IMR-90 (cell line): ENCODE measurements around the gene RAB11A. TPM values are rescaled to one million over a fixed set of nuclear protein-coding genes. Genes with fewer than 3 reads are reported as not detected.

Experiments
- ATAC-seq: fragments of 200-7000 bp; cut with Tn5 transposase; 2 replicates; pipeline ENCODE4 v1.9.1; 2020; ENCODE audit warnings: low read depth, mild to moderate bottlenecking, moderate library complexity
- BruUV-seq: library from RNA; stranded (reverse); fragments of 400-500 nt; replicated peaks from 2 replicates; lab custom pipeline; 2021; lab: Mats Ljungman, UMichigan
- CTCF ChIA-PET: fragments of 300-600 bp; formaldehyde crosslinking; extraction: SDS; loops from one replicate; lab custom pipeline; 2021; ENCODE audit warnings: antibody characterized with exemption; lab: Yijun Ruan, JAX
- POLR2A ChIA-PET: fragments of 300-600 bp; sonication (Branson Sonifier 250); formaldehyde crosslinking; loops from one replicate; lab custom pipeline; 2022; ENCODE audit warnings: antibody characterized with exemption; ENCODE audit not compliant: unreplicated experiment; lab: Charles Lee
- DNase-seq: peaks from one replicate; pipeline ENCODE4 v3.0.0; 2013
- H2AFZ ChIP-seq: replicated peaks from 2 replicates; pipeline ENCODE3; 2013; ENCODE audit warnings: low read length, mild to moderate bottlenecking; ENCODE audit not compliant: poor library complexity
- H2AK5ac ChIP-seq: 2 replicates; pipeline ENCODE4 v1.6.1; 2013; ENCODE audit warnings: low read depth, low read length, inconsistent platforms
- H2AK9ac ChIP-seq: replicated peaks from 2 replicates; pipeline ENCODE3; 2013; ENCODE audit warnings: mild to moderate bottlenecking, low read depth, low read length, moderate library complexity; ENCODE audit not compliant: poor library complexity
- H2BK120ac ChIP-seq: 2 replicates; pipeline ENCODE4 v1.6.1; 2013; ENCODE audit warnings: low read depth, low read length, inconsistent platforms
- H2BK15ac ChIP-seq: 3 replicates; pipeline ENCODE4 v1.6.1; 2013; ENCODE audit warnings: low read depth, low read length, inconsistent platforms
- H2BK20ac ChIP-seq: 2 replicates; pipeline ENCODE4 v1.6.1; 2013; ENCODE audit warnings: low read depth, mild to moderate bottlenecking, inconsistent platforms, low read length, moderate library complexity
- H2BK5ac ChIP-seq: 2 replicates; pipeline ENCODE4 v1.6.1; 2013; ENCODE audit warnings: mild to moderate bottlenecking, low read depth, low read length, inconsistent platforms; ENCODE audit not compliant: poor library complexity, severe bottlenecking
- H3K14ac ChIP-seq: replicated peaks from 2 replicates; pipeline ENCODE4 v1.6.1; 2013; ENCODE audit warnings: low read depth, low read length, inconsistent platforms
- H3K18ac ChIP-seq: 2 replicates; pipeline ENCODE4 v1.6.1; 2013; ENCODE audit warnings: low read depth, low read length, control low read depth
- H3K23ac ChIP-seq: 2 replicates; pipeline ENCODE4 v1.6.1; 2013; ENCODE audit warnings: low read depth, low read length, inconsistent platforms
- H3K27ac ChIP-seq: 2 replicates; pipeline ENCODE4 v1.5.1; 2013; ENCODE audit warnings: mild to moderate bottlenecking, control low read depth, low read length; ENCODE audit not compliant: insufficient read depth
- H3K27me3 ChIP-seq: 2 replicates; pipeline ENCODE4 v1.6.1; 2013; ENCODE audit warnings: low read length; ENCODE audit not compliant: control insufficient read depth, insufficient read depth
- H3K36me3 ChIP-seq: 2 replicates; pipeline ENCODE4 v1.6.1; 2013; ENCODE audit warnings: low read length, mixed read lengths; ENCODE audit not compliant: control insufficient read depth, insufficient read depth
- H3K4ac ChIP-seq: 2 replicates; pipeline ENCODE4 v1.6.1; 2013; ENCODE audit warnings: low read depth, low read length, inconsistent platforms
- H3K4me1 ChIP-seq: 2 replicates; pipeline ENCODE4 v1.6.1; 2013; ENCODE audit warnings: low read length, mixed read lengths; ENCODE audit not compliant: control insufficient read depth, insufficient read depth
- H3K4me2 ChIP-seq: 2 replicates; pipeline ENCODE4 v1.6.1; 2013; ENCODE audit warnings: low read depth, mild to moderate bottlenecking, control low read depth, low read length, moderate library complexity
- H3K4me3 ChIP-seq: 2 replicates; pipeline ENCODE4 v1.5.1; 2013; ENCODE audit warnings: low read depth, mild to moderate bottlenecking, control low read depth, low read length, moderate library complexity; ENCODE audit not compliant: insufficient read depth
- H3K56ac ChIP-seq: 2 replicates; pipeline ENCODE4 v1.6.1; 2013; ENCODE audit warnings: low read length, inconsistent platforms; ENCODE audit not compliant: insufficient read depth; ENCODE audit errors: extremely low read depth
- H3K79me1 ChIP-seq, 2 experiments: 2 replicates each; pipeline ENCODE4 v1.6.1; 2013; ENCODE audit warnings: low read length in 2 of 2, inconsistent platforms in 1 of 2, low read depth in 1 of 2
- H3K9ac ChIP-seq: 2 replicates; pipeline ENCODE4 v1.6.1; 2013; ENCODE audit warnings: low read depth, low read length, control low read depth
- H3K9me1 ChIP-seq: 2 replicates; pipeline ENCODE4 v1.6.1; 2013; ENCODE audit warnings: low read length, inconsistent platforms; ENCODE audit not compliant: insufficient read depth
- H3K9me3 ChIP-seq: 2 replicates; pipeline ENCODE4 v1.6.1; 2013; ENCODE audit warnings: low read length; ENCODE audit not compliant: control insufficient read depth, insufficient read depth
- H4K20me1 ChIP-seq: 2 replicates; pipeline ENCODE4 v1.6.1; 2013; ENCODE audit warnings: low read length, inconsistent platforms; ENCODE audit not compliant: insufficient read depth
- H4K5ac ChIP-seq: 2 replicates; pipeline ENCODE4 v1.6.1; 2013; ENCODE audit warnings: mild to moderate bottlenecking, low read depth, low read length, control low read depth
- H4K8ac ChIP-seq, 2 experiments: 2 replicates each; pipeline ENCODE4 v1.6.1; 2013; ENCODE audit warnings: low read depth in 2 of 2, low read length in 2 of 2, control low read depth in 1 of 2, inconsistent platforms in 1 of 2
- H4K91ac ChIP-seq: 2 replicates; pipeline ENCODE4 v1.6.1; 2013; ENCODE audit warnings: low read depth, low read length, inconsistent platforms; ENCODE audit not compliant: insufficient read depth
- CEBPB ChIP-seq: IDR thresholded peaks from 2 replicates; pipeline ENCODE4 v1.6.1; 2012; ENCODE audit warnings: low read depth, low read length, improper control_type of control experiment
- CHD1 ChIP-seq: IDR thresholded peaks from 2 replicates; pipeline ENCODE4 v1.6.1; 2012; ENCODE audit warnings: low read depth, low read length, improper control_type of control experiment
- CTCF ChIP-seq: conservative IDR thresholded peaks from 2 replicates; pipeline ENCODE4 v1.5.1; 2012; ENCODE audit warnings: mild to moderate bottlenecking, low read depth, low read length, improper control_type of control experiment
- FOS ChIP-seq: fragments of 150-350 bp; IDR thresholded peaks from 2 replicates; pipeline ENCODE4 v1.6.1; 2016; ENCODE audit warnings: low read depth, low read length
- MXI1 ChIP-seq: IDR thresholded peaks from 2 replicates; pipeline ENCODE4 v1.6.1; 2012; ENCODE audit warnings: low read depth, mild to moderate bottlenecking, low read length, moderate library complexity, borderline replicate concordance
- NFE2L2 ChIP-seq: fragments of 150-350 bp; IDR thresholded peaks from 2 replicates; pipeline ENCODE4 v1.6.1; 2016; ENCODE audit warnings: low read depth, mild to moderate bottlenecking, low read length
- WGBS, 2 experiments: methylation state at CpG; one replicate each; pipeline versions ENCODE4 v1.1.5 to v1.1.7; 2013; ENCODE audit warnings: missing lambda C conversion rate in 2 of 2; ENCODE audit not compliant: insufficient read length in 1 of 2; ENCODE audit errors: extremely low coverage in 2 of 2; 5-methylcytosine and 5-hydroxymethylcytosine counted together
- dilution Hi-C: fragments of 300-500 bp; cut with HindIII; formaldehyde crosslinking; loops from one replicate; pipeline ENCODE4 v1.14.3; 2018; ENCODE audit warnings: low sequenced_read_pairs; ENCODE audit not compliant: unreplicated experiment
- in situ Hi-C: fragments of 300-500 bp; cut with MboI; formaldehyde crosslinking; loops from 3 replicates; pipeline ENCODE4 v1.14.3; 2019; ENCODE audit warnings: low sequenced_read_pairs, inconsistent platforms, mixed read lengths
- intact Hi-C: fragments of 100-400 bp; cut with micrococcal nuclease; formaldehyde crosslinking; loops from 2 replicates; pipeline ENCODE4 v1.10.0; 2022
- polyA plus RNA-seq, 3 experiments: library from polyadenylated mRNA; depleted of rRNA; stranded (reverse); fragments of >200 nt; gene quantifications; 2 replicates each; pipeline ENCODE4 v1.2.3, GENCODE V29; 2012; ENCODE audit warnings: low replicate concordance in 1 of 3
- total RNA-seq: library from RNA; depleted of rRNA; stranded (reverse); fragments of >200 nt; gene quantifications from 2 replicates; pipeline ENCODE4 v1.2.3, GENCODE V29; 2012

The RAB11A gene
- total and polyA plus RNA-seq, 2 of the 4 experiments (the other 2 are of a cell fraction) = 341 to 462 TPM

- TF ChIP-seq CTCF (peak; percentile 40), MXI1 (peak; percentile 70; the same call in 1 of the 2 replicates)
Measured at GRCh38 chr15:65869126-65869953, at the start of gene RAB11A (continued).

- POLR2A ChIA-PET = no interaction called here
- Histone ChIP-seq H2AK5ac (no peak overlapping the region), H3K4me1 (0 out of 2 replicates have a peak, but pooled peaks cover 1% of the 10 kb centered on the region), H2BK120ac (no peak overlapping the region), H3K36me3 (no peaks in the 10 kb centered on the region), H2BK20ac (no peak overlapping the region), H3K23ac (no peak overlapping the region), H4K20me1 (no peaks in the 10 kb centered on the region), H2AK9ac (no peak overlapping the region), H3K9me1 (no peaks in the 10 kb centered on the region), H2BK15ac (no peak overlapping the region), H4K8ac (no peak overlapping the region), H3K79me1 (no peaks in the 10 kb centered on the region), H4K91ac (no peak overlapping the region), H3K27me3 (peaks cover 2% of the 10 kb centered on the region; the same call in 1 of the 2 replicates), H3K9ac (no peak overlapping the region), H3K4ac (no peak overlapping the region), H3K56ac (no peak overlapping the region), H2AFZ (no peak overlapping the region), H4K5ac (no peak overlapping the region), H3K4me2 (no peak overlapping the region), H3K18ac (no peak overlapping the region), H3K27ac (no peak overlapping the region), H3K4me3 (no peak overlapping the region), H2BK5ac (no peak overlapping the region), H3K14ac (no peak overlapping the region), H3K9me3 (no peaks in the 10 kb centered on the region)
- TF ChIP-seq CEBPB (peak; percentile 9; the same call in 1 of the 2 replicates), NFE2L2 (0 out of 2 replicates have a peak, but pooled peaks have one; percentile 32), CTCF (no peak), CHD1 (no peak), FOS (0 out of 2 replicates have a peak, but pooled peaks have one; percentile 13)
- CTCF ChIA-PET = no interaction called here
- BruUV-seq = no TSS peak
- ATAC-seq (peak; percentile 57), DNase-seq (peak; percentile 52)
- in situ Hi-C loops = no loop called here
- WGBS, 2 experiments = 69% methylated on average over 2 of the region's 3 CpGs; no CpG with 5 or more reads in 1 of the 2 experiments
- dilution Hi-C loops = no loop called here
- intact Hi-C loops = no loop called here
Measured at GRCh38 chr15:65819563-65819960, 49.7 kb upstream of the RAB11A start.
